ENCODE data around the gene PLCB4. TPM values are rescaled to one million over a fixed set of nuclear protein-coding genes. Genes with fewer than 3 reads are reported as not detected.

Gene PLCB4
- total RNA-seq, 1 experiment from 2014 or later, result 14.9 TPM

GRCh38 chr20:9207253-9207652 is 138.4 kb downstream of the PLCB4 start:
- Histone ChIP-seq H4K20me1 (ENCODE audit: insufficient read depth) (no peaks in the 10 kb centered on the region), H2AFZ (no peak overlapping the region), H3K9me3 (ENCODE audit: insufficient read depth, low read depth) (no peaks in the 10 kb centered on the region), H3K9me2 (ENCODE audit: insufficient read depth) (no peaks in the 10 kb centered on the region), H3K4me3 (no peak overlapping the region), H3K4me2 (no peak overlapping the region), H3K27me3 (ENCODE audit: insufficient read depth, low read depth) (no peaks in the 10 kb centered on the region), H3K27ac (no peak overlapping the region), H3K36me3 (ENCODE audit: low read depth) (no peaks in the 10 kb centered on the region), H3F3A (ENCODE audit: insufficient read depth, low read depth) (no peaks in the 10 kb centered on the region), H3K79me2 (ENCODE audit: low read depth) (no peaks in the 10 kb centered on the region), H3K4me1 (replicated peaks; ENCODE audit: insufficient read depth) (no peaks in the 10 kb centered on the region)
- intact Hi-C loops (cut with micrococcal nuclease; ENCODE audit: unreplicated experiment), result no loop called here
- no peak for TF ChIP-seq EZH2 (IDR thresholded peaks at IDR 0.05; ENCODE audit: low read depth)
- TF ChIP-seq, protein P1, sequence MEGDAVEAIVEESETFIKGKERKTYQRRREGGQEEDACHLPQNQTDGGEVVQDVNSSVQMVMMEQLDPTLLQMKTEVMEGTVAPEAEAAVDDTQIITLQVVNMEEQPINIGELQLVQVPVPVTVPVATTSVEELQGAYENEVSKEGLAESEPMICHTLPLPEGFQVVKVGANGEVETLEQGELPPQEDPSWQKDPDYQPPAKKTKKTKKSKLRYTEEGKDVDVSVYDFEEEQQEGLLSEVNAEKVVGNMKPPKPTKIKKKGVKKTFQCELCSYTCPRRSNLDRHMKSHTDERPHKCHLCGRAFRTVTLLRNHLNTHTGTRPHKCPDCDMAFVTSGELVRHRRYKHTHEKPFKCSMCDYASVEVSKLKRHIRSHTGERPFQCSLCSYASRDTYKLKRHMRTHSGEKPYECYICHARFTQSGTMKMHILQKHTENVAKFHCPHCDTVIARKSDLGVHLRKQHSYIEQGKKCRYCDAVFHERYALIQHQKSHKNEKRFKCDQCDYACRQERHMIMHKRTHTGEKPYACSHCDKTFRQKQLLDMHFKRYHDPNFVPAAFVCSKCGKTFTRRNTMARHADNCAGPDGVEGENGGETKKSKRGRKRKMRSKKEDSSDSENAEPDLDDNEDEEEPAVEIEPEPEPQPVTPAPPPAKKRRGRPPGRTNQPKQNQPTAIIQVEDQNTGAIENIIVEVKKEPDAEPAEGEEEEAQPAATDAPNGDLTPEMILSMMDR (conservative IDR thresholded peaks at IDR 0.05), result no peak
- BruUV-seq (replicated peaks), result no TSS peak
- ChIA-PET CTCF (no interaction called here), POLR2A (ENCODE audit: unreplicated experiment) (no interaction called here)
- DNase-seq, result no peak

DNA sequence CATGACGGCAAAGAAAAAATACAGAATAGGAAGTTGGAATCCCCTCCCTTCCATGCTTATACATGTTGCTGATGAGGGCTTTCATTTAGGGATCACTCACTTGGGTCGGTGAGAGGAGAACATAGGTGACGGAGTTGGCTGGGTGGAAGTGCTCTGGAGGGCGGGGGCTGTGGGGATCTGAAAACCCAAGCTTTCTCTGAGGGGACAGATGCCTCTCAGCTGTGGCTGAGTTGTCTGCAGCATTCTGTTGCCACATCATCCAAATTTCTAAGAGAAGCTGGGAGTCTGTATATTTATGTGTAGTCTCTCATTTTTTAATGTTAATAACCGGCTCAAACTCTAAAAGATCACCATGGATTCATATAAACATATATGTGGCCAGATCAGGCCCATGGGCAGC is 141.5 kb downstream of the PLCB4 start:
- H3K27me3 ChIP-seq (ENCODE audit: insufficient read depth, low read depth), result no peaks in the 10 kb centered on the region
- no peaks in the 10 kb centered on the region for H3K36me3 ChIP-seq (ENCODE audit: low read depth)
- H3K4me3 ChIP-seq, result no peak overlapping the region
- no peak for DNase-seq
- no peaks in the 10 kb centered on the region for H3K4me1 ChIP-seq (replicated peaks; ENCODE audit: insufficient read depth)
- no TSS peak for BruUV-seq (replicated peaks)
- CTCF ChIA-PET, result no interaction called here
- no peaks in the 10 kb centered on the region for H3K79me2 ChIP-seq (ENCODE audit: low read depth)
- no peaks in the 10 kb centered on the region; the same call in 1 of the 2 replicates for H4K20me1 ChIP-seq (ENCODE audit: insufficient read depth)
- H3K4me2 ChIP-seq, result no peak overlapping the region
- no peak overlapping the region for H2AFZ ChIP-seq
- no peaks in the 10 kb centered on the region for H3K9me2 ChIP-seq (ENCODE audit: insufficient read depth)
- POLR2A ChIA-PET (ENCODE audit: unreplicated experiment), result no interaction called here
- H3K27ac ChIP-seq, result no peak overlapping the region
- intact Hi-C loops (cut with micrococcal nuclease; ENCODE audit: unreplicated experiment), result no loop called here
- H3K9me3 ChIP-seq (ENCODE audit: insufficient read depth, low read depth), result no peaks in the 10 kb centered on the region
- H3F3A ChIP-seq (ENCODE audit: insufficient read depth, low read depth), result no peaks in the 10 kb centered on the region
- TF ChIP-seq, protein P1 (conservative IDR thresholded peaks at IDR 0.05), result no peak
- no peak for TF ChIP-seq EZH2 (IDR thresholded peaks at IDR 0.05; ENCODE audit: low read depth)

DNA sequence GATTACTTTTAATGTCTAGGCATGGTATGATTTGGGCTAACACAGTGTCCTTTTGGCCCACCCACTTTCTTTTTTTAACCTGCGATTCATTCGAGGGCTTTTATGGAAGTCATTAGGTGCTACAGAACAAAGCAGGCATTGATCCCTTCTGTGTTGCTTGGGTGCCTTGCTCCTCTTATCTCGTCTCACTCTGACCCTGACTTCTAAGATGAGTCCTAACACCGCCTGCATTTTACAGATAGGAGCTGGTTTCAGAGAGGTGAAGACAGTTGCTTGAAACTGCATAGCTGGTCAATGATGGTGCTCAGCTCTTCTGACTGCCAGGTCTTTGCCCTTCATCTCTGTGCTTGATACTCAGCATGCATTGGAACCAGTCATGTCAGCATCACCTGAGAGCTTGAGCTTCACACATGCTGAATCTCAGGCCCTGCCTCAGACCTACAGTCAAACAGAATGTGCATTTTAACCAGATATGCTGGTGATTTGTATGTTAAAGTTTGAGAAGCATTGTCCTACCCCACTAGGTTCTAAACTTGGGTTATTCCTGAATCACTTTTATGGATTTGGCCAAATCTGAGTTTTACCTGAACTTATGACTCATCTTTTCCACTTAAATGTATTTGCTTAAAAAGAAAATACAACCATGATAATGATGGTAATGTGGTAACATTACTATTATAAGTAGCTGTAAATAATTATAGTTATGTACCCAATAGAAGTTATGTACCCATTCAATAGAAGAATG is 142.3 kb downstream of the PLCB4 start:
- no peak overlapping the region for H2AFZ ChIP-seq
- intact Hi-C loops (cut with micrococcal nuclease; ENCODE audit: unreplicated experiment), result no loop called here

More for the DNA sequence above, 142.3 kb downstream of the PLCB4 start:
- ChIA-PET POLR2A (ENCODE audit: unreplicated experiment) (no interaction called here), CTCF (no interaction called here)
- Histone ChIP-seq H3K4me2 (no peak overlapping the region), H3K9me2 (ENCODE audit: insufficient read depth) (no peaks in the 10 kb centered on the region), H3K27ac (no peak overlapping the region), H3K9me3 (ENCODE audit: insufficient read depth, low read depth) (no peaks in the 10 kb centered on the region), H3K36me3 (ENCODE audit: low read depth) (no peaks in the 10 kb centered on the region), H3F3A (ENCODE audit: insufficient read depth, low read depth) (no peaks in the 10 kb centered on the region), H3K4me1 (replicated peaks; ENCODE audit: insufficient read depth) (no peaks in the 10 kb centered on the region), H3K79me2 (ENCODE audit: low read depth) (no peaks in the 10 kb centered on the region), H4K20me1 (ENCODE audit: insufficient read depth) (no peaks in the 10 kb centered on the region; the same call in 1 of the 2 replicates), H3K27me3 (ENCODE audit: insufficient read depth, low read depth) (no peaks in the 10 kb centered on the region), H3K4me3 (no peak overlapping the region)
- TF ChIP-seq EZH2 (IDR thresholded peaks at IDR 0.05; ENCODE audit: low read depth), result no peak
- TF ChIP-seq, protein P1 (conservative IDR thresholded peaks at IDR 0.05), result no peak
- no peak for DNase-seq
- BruUV-seq (replicated peaks), result no TSS peak

All from PC-9 (cell line).